ENCODE results near the gene PHRF1. TPM values are rescaled to one million over a fixed set of nuclear protein-coding genes. Genes with fewer than 3 reads are reported as not detected.

Gene PHRF1
- total and polyA plus RNA-seq, 7 donors = 6.6 to 29.3 (median 16.1) TPM

DNA sequence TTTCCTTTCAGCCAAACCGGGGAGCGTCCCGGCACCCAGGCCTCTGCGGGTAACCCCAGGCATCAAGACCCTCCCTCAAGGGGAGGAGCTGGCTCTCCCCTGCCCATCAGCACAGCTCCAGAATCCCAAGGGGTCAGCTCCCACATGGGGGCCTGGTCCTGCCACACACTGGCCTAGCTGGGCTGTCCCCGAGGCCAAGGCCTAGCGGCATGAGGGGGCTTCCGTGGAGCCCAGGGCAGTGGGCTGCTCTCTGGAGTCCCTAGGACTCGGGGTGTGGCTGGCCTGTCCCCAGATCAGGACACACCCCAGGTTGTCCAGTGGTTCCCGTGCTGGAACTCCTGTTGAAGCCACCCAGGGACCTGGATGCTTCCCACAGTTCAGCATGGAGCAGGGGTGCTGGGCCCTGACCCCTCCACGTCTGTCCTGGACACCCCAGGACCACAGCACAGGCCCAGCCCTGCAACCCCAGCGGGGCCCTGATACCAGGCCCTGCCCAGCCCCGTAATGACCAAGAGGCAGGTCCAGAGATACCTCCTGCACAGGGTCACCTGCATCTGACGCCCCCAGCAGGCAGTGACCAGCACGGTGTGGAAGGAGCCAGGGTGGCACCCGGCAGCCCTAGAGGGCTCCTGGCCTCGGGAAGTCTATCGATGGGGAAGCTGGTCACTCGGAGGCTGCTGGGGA, 46.4 kb upstream of the PHRF1 start:
- 79 to 86% methylated on average over 18 of the region's 18 CpGs for WGBS, 2 donors
- Histone ChIP-seq H3K27me3 (no peaks in the 10 kb centered on the region), H3K4me3 (no peak overlapping the region), H3K4me1 (peaks cover 0 to 16% (median 13%) of the 10 kb centered on the region in 4 donors), H3K9me3 (no peaks in the 10 kb centered on the region), H3K27ac (no peak overlapping the region), H3K36me3 (peaks cover 0 to 28% (median 22%) of the 10 kb centered on the region in 4 donors)
- intact Hi-C loops (cut with DNase I) = loop anchor here (10.0 kb wide), 1 partner anchor 295 kb away; the partner anchor contains the start of genes PSMD13 and SIRT3
- TF ChIP-seq POLR2A (IDR thresholded peaks at IDR 0.05) (no peak), POLR2AphosphoS5 (IDR thresholded peaks at IDR 0.05) (no peak)
- no peak for DNase-seq

DNA sequence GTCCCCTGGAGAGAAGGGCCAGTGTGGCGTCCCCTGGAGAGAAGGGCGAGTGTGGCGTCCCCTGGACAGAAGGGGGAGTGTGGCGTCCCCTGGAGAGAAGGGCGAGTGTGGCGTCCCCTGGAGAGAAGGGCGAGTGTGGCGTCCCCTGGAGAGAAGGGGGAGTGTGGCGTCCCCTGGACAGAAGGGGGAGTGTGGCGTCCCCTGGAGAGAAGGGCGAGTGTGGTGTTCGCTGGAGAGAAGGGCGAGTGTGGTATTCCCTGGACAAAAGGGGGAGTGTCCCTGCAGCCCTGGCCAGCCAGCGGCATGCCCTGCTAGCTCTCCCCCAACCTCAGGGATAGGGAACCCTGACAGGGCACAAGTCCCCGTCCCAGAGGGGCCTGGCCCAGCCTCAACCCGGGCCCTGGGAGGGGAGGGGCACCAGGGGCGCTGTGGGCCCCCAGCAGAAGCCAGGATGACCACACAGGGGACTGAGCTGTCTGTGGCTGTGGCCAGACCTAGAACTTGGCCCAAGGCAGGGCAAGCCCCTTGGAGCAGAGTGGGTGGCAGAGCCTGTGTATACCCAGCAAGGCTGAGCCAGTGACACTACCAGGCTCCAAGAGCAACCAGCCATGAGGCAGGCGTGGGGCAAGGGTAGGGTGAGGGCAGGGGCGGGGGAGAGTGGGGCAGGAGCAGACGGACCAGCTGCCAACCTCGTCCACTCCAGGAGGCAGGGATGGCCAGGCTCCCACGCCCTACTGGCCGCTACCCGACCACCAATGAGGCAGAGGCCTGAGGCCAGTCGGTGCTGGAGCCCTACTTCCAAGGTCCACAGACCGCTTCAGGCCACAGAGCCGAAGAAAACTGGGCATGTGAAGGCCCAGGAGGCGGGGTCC, 45.1 kb upstream of the PHRF1 start:
- H3K4me1 ChIP-seq = peaks cover 0 to 21% (median 17%) of the 10 kb centered on the region in 4 donors
- H3K27ac ChIP-seq = no peak overlapping the region
- DNase-seq = no peak
- no peaks in the 10 kb centered on the region for H3K9me3 ChIP-seq
- peaks cover 0 to under 1% (median 0%) of the 10 kb centered on the region in 3 donors for H3K27me3 ChIP-seq
- intact Hi-C loops (cut with DNase I) = loop anchor here (10.0 kb wide), 1 partner anchor 296 kb away; the partner anchor contains the start of genes PSMD13 and SIRT3
- TF ChIP-seq, protein P1, sequence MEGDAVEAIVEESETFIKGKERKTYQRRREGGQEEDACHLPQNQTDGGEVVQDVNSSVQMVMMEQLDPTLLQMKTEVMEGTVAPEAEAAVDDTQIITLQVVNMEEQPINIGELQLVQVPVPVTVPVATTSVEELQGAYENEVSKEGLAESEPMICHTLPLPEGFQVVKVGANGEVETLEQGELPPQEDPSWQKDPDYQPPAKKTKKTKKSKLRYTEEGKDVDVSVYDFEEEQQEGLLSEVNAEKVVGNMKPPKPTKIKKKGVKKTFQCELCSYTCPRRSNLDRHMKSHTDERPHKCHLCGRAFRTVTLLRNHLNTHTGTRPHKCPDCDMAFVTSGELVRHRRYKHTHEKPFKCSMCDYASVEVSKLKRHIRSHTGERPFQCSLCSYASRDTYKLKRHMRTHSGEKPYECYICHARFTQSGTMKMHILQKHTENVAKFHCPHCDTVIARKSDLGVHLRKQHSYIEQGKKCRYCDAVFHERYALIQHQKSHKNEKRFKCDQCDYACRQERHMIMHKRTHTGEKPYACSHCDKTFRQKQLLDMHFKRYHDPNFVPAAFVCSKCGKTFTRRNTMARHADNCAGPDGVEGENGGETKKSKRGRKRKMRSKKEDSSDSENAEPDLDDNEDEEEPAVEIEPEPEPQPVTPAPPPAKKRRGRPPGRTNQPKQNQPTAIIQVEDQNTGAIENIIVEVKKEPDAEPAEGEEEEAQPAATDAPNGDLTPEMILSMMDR (IDR thresholded peaks at IDR 0.05) = no peak
- TF ChIP-seq EP300 (IDR thresholded peaks at IDR 0.05) (no peak), POLR2A (IDR thresholded peaks at IDR 0.05) (no peak), POLR2AphosphoS5 (IDR thresholded peaks at IDR 0.05) (no peak)
- no peak overlapping the region for H3K4me3 ChIP-seq
- H3K36me3 ChIP-seq = peaks cover 0 to 28% (median 22%) of the 10 kb centered on the region in 4 donors
- WGBS, 2 donors = 89 to 90% methylated on average over 28 of the region's 28 CpGs

DNA sequence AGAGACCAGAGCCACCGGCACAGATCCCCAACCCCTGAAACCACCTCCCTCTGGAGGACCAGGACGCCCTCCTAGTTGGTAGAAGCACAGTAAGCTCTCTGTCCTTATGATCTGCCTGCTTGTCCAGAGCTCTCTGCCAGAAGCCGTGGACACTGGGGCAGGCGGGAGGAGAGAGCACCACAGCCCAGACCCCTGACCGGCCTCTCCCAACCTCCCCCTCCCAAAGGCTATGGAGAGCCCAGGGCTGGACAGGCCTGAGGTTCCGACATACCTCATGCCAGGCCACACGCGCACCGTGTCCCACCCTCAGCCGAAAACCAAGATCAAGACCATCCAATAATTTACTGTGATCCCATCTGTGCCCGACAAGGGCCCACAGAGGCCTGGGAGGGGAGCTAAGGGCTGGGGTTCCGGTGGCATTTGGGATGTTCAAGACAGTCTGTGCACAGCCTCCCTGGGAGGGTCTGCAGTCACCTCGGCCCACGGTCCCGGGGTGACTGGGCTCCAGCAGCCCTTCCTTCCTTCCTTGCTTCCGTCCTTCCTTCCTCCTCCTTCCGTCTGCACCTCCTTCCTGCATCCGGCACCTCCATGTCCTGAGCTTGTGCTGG, 44.2 kb upstream of the PHRF1 start:
- intact Hi-C loops (cut with DNase I) = loop anchor here (10.0 kb wide), 1 partner anchor 297 kb away; the partner anchor contains the start of genes PSMD13 and SIRT3
- 90 to 91% methylated on average over 18 of the region's 18 CpGs for WGBS, 2 donors

DNA sequence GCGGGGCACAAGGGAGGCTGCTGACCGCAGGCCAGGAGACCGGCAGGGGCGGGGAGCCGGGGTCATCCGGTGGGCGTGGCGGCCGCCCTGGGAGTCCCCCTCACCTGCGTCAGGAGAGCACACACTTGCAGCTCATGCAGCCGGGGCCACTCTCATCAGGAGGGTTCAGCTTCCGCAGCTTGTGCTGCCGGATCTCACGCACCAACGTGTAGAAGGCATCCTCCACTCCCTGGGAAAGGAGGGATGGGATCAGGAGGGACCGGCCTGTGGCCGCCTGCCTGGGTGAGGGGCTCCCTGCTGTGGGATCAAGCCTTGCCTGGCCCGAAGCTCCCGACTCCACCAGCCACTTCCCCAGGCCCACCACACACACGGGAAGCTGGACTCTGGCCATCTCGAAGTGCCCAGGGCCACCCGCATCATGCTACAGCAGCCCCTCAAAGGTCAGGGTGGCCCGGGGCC, 43.7 kb upstream of the PHRF1 start:
- Histone ChIP-seq H3K4me3 (no peak overlapping the region), H3K9me3 (no peaks in the 10 kb centered on the region), H3K27ac (no peak overlapping the region), H3K4me1 (peaks cover 0 to 33% (median 30%) of the 10 kb centered on the region in 4 donors), H3K27me3 (peaks cover 9 to 14% (median 11%) of the 10 kb centered on the region in 3 donors), H3K36me3 (peaks cover 0 to 28% (median 22%) of the 10 kb centered on the region in 4 donors)
- 88 to 91% methylated on average over 23 of the region's 23 CpGs for WGBS, 2 donors
- intact Hi-C loops (cut with DNase I) = loop anchor here (10.0 kb wide), 1 partner anchor 298 kb away; the partner anchor contains the start of genes PSMD13 and SIRT3
- no peak for DNase-seq
- no peak for TF ChIP-seq POLR2AphosphoS5 (IDR thresholded peaks at IDR 0.05)
- TF ChIP-seq, protein P1 (IDR thresholded peaks at IDR 0.05) = no peak
- no peak for TF ChIP-seq POLR2A (IDR thresholded peaks at IDR 0.05)
- no peak for TF ChIP-seq EP300 (IDR thresholded peaks at IDR 0.05)

More for the DNA sequence above, 44.2 kb upstream of the PHRF1 start:
- Histone ChIP-seq H3K4me1 (peaks cover 0 to 28% (median 25%) of the 10 kb centered on the region in 4 donors), H3K27me3 (peaks cover 4 to 8% (median 6%) of the 10 kb centered on the region in 3 donors), H3K36me3 (peaks cover 0 to 28% (median 22%) of the 10 kb centered on the region in 4 donors), H3K27ac (no peak overlapping the region), H3K9me3 (no peaks in the 10 kb centered on the region), H3K4me3 (no peak overlapping the region)
- TF ChIP-seq POLR2A (IDR thresholded peaks at IDR 0.05) (no peak), EP300 (IDR thresholded peaks at IDR 0.05) (no peak), POLR2AphosphoS5 (IDR thresholded peaks at IDR 0.05) (no peak)
- TF ChIP-seq, protein P1 (IDR thresholded peaks at IDR 0.05) = no peak
- no peak for DNase-seq
